ENCODE results near the gene PER2. TPM values are rescaled to one million over a fixed set of nuclear protein-coding genes. Genes with fewer than 3 reads are reported as not detected.
"Not testable (repeated sequence)": the region's sequence is repeated elsewhere in the genome, so short reads cannot be mapped to it uniquely, and the experiment has no call there.

The PER2 gene
- total RNA-seq, 2 experiments from 2014 or later = 8.4 to 18.6 TPM

DNA sequence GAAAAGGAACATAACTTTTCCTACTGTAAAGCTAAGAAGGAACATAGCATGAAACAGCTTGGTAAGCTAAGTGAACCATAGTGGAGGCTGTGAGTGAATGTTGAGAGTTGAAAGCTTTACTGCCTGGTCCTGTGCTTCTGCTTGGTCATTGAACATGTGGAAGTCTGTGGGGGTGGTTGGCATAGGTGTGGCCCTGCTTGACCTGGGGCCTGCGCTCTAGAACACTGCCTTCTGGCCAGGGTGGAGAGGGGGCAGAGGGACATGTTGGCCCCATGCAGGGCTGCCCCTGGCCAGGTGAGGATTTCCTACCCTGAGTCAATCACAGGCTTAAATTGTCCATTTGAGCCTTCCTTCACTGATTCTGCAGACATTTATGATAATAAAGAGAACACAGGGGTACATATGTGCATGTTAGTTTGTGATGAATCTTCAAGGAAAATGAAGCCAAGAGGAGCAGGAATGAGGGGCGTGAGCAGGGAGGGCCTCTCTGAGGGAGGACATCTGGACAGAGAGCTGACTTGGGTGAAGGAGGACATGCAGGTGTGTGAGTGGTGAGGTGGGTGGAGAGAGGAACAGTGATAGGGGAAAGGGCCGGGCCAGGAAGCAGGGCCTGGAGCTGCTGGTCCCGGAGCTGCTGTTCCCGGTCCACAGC is 48.5 kb upstream of the PER2 start:
- POLR2A ChIA-PET = interaction anchor here (0.7 to 1.3 kb wide), 2 partner anchors 26 to 55 kb away, joined by 3 to 4 read pairs; no protein-coding TSS in a partner anchor
- Histone ChIP-seq H3K4me1 (ENCODE audit: insufficient read depth, low read length, poor library complexity, severe bottlenecking) (no peaks in the 10 kb centered on the region), H2AFZ (ENCODE audit: low read length) (no peak overlapping the region), H3K9me3 (ENCODE audit: low read length) (no peaks in the 10 kb centered on the region), H4K20me1 (ENCODE audit: insufficient read depth, low read length) (no peaks in the 10 kb centered on the region), H3K4me2 (ENCODE audit: low read length) (no peak overlapping the region), H3K79me2 (ENCODE audit: insufficient read depth, low read depth, low read length) (no peaks in the 10 kb centered on the region), H3K27ac (ENCODE audit: low read depth, low read length, poor library complexity, severe bottlenecking) (no peak overlapping the region), H3K36me3 (ENCODE audit: insufficient read depth, low read length) (peaks cover 6% of the 10 kb centered on the region; the same call in 1 of the 2 replicates), H3K4me3 (ENCODE audit: low read depth, low read length, poor library complexity, severe bottlenecking) (no peak overlapping the region), H3K9me2 (ENCODE audit: insufficient read depth, low read length) (no peaks in the 10 kb centered on the region)
- BruUV-seq (replicated peaks) = no TSS peak
- CTCF ChIA-PET (ENCODE audit: unreplicated experiment) = no interaction called here
- intact Hi-C loops (cut with micrococcal nuclease; ENCODE audit: unreplicated experiment) = no loop called here
- no peak for DNase-seq (ENCODE audit: low spot score)
- no peak for TF ChIP-seq EZH2phosphoT487 (IDR thresholded peaks at IDR 0.05; ENCODE audit: borderline replicate concordance, low read depth, low read length)
- TF ChIP-seq, protein P1, sequence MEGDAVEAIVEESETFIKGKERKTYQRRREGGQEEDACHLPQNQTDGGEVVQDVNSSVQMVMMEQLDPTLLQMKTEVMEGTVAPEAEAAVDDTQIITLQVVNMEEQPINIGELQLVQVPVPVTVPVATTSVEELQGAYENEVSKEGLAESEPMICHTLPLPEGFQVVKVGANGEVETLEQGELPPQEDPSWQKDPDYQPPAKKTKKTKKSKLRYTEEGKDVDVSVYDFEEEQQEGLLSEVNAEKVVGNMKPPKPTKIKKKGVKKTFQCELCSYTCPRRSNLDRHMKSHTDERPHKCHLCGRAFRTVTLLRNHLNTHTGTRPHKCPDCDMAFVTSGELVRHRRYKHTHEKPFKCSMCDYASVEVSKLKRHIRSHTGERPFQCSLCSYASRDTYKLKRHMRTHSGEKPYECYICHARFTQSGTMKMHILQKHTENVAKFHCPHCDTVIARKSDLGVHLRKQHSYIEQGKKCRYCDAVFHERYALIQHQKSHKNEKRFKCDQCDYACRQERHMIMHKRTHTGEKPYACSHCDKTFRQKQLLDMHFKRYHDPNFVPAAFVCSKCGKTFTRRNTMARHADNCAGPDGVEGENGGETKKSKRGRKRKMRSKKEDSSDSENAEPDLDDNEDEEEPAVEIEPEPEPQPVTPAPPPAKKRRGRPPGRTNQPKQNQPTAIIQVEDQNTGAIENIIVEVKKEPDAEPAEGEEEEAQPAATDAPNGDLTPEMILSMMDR (conservative IDR thresholded peaks at IDR 0.05; ENCODE audit: low read length) = no peak

DNA sequence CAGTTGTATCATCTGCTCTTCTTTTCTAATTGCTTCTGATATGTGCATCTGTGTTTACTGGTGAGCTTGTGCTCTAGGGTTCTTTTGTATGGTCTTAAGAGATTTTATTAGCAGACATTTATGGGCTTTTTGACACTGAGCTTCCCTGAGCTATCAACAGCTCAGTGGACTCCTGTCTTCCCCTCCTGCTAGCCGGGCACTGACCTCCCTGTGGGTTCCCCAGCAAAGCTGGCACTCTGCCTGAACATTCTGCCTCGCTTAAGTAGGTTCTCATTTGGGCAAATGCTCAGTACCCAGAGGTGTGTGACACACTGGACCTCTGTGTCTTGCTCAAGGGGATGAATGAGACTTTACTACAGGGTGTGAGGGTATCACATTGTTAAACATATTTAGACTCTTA is 47.7 kb upstream of the PER2 start:
- ChIA-PET POLR2A (interaction anchor here (0.7 to 1.3 kb wide), 2 partner anchors 26 to 54 kb away, joined by 3 to 4 read pairs; no protein-coding TSS in a partner anchor), CTCF (ENCODE audit: unreplicated experiment) (no interaction called here)
- H3K4me3 ChIP-seq (ENCODE audit: low read depth, low read length, poor library complexity, severe bottlenecking) = no peak overlapping the region
- no peaks in the 10 kb centered on the region for H3K9me3 ChIP-seq (ENCODE audit: low read length)
- H3K4me2 ChIP-seq (ENCODE audit: low read length) = no peak overlapping the region
- H3K9me2 ChIP-seq (ENCODE audit: insufficient read depth, low read length) = no peaks in the 10 kb centered on the region
- no TSS peak for BruUV-seq (replicated peaks)
- no peaks in the 10 kb centered on the region for H3K79me2 ChIP-seq (ENCODE audit: insufficient read depth, low read depth, low read length)
- H2AFZ ChIP-seq (ENCODE audit: low read length) = no peak overlapping the region
- intact Hi-C loops (cut with micrococcal nuclease; ENCODE audit: unreplicated experiment) = no loop called here
- H3K4me1 ChIP-seq (ENCODE audit: insufficient read depth, low read length, poor library complexity, severe bottlenecking) = no peaks in the 10 kb centered on the region
- no peak overlapping the region for H3K27ac ChIP-seq (ENCODE audit: low read depth, low read length, poor library complexity, severe bottlenecking)
- TF ChIP-seq EZH2phosphoT487 (IDR thresholded peaks at IDR 0.05; ENCODE audit: borderline replicate concordance, low read depth, low read length) = no peak
- TF ChIP-seq, protein P1 (conservative IDR thresholded peaks at IDR 0.05; ENCODE audit: low read length) = no peak
- no peak for DNase-seq (ENCODE audit: low spot score)
- H4K20me1 ChIP-seq (ENCODE audit: insufficient read depth, low read length) = no peaks in the 10 kb centered on the region
- H3K36me3 ChIP-seq (ENCODE audit: insufficient read depth, low read length) = peaks cover 6% of the 10 kb centered on the region; the same call in 1 of the 2 replicates

DNA sequence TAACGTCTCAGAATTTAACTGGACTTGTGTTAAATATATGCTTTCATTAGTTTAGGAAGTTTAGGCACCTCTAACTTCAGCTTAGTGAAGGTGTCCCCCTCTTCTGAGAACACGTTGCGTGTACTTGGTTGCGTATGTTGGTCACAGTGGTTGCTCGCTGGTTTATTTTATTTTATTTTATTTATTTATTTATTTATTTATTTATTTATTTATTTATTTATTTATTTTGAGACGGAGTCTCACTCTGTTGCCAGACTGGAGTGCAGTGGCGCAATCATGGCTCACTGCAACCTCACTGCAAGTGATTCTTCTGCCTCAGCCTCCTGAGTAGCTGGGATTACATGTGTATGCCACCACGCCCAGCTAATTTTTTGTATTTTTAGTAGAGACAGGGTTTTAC is 47.2 kb upstream of the PER2 start:
- CTCF ChIA-PET (ENCODE audit: unreplicated experiment); BruUV-seq (replicated peaks); H3K36me3 ChIP-seq (ENCODE audit: insufficient read depth, low read length); H3K4me3 ChIP-seq (ENCODE audit: low read depth, low read length, poor library complexity, severe bottlenecking); H3K27ac ChIP-seq (ENCODE audit: low read depth, low read length, poor library complexity, severe bottlenecking); H3K4me2 ChIP-seq (ENCODE audit: low read length); DNase-seq (ENCODE audit: low spot score); H4K20me1 ChIP-seq (ENCODE audit: insufficient read depth, low read length); H3K79me2 ChIP-seq (ENCODE audit: insufficient read depth, low read depth, low read length); intact Hi-C loops (cut with micrococcal nuclease; ENCODE audit: unreplicated experiment); H2AFZ ChIP-seq (ENCODE audit: low read length); H3K9me3 ChIP-seq (ENCODE audit: low read length); H3K4me1 ChIP-seq (ENCODE audit: insufficient read depth, low read length, poor library complexity, severe bottlenecking); H3K9me2 ChIP-seq (ENCODE audit: insufficient read depth, low read length): not testable (repeated sequence)
- POLR2A ChIA-PET = interaction anchor here (1.3 kb wide), 1 partner anchor 25 kb away, joined by 3 read pairs; no protein-coding TSS in a partner anchor
